Measurements from ENCODE around the gene TACR1.

The TACR1 gene

GRCh38 chr2:75002007-75002406 is 197.3 kb downstream of the TACR1 start:
- H3K27ac Mint-ChIP-seq, result no peak overlapping the region
- no peak overlapping the region for H3K4me3 Mint-ChIP-seq
- no peaks in the 10 kb centered on the region for H3K9me3 Mint-ChIP-seq
- H3K4me1 Mint-ChIP-seq, result no peaks in the 10 kb centered on the region
- TF ChIP-seq CTCF (IDR thresholded peaks at IDR 0.05; ENCODE audit: unreplicated experiment in 3 of 3), result no peak
- peaks cover 4% of the 10 kb centered on the region for H3K36me3 Mint-ChIP-seq (ENCODE audit: low read depth)
- H3K27me3 Mint-ChIP-seq (ENCODE audit: low read depth), result no peaks in the 10 kb centered on the region

- H3K4me3 Mint-ChIP-seq, result no peak overlapping the region
These were observed 199.9 kb downstream of the TACR1 start for GRCh38 chr2:74999468-74999867.

More at GRCh38 chr2:74999468-74999867, 199.9 kb downstream of the TACR1 start:
- no peaks in the 10 kb centered on the region for H3K27me3 Mint-ChIP-seq (ENCODE audit: low read depth)
- H3K27ac Mint-ChIP-seq, result no peak overlapping the region
- no peaks in the 10 kb centered on the region for H3K4me1 Mint-ChIP-seq
- H3K36me3 Mint-ChIP-seq (ENCODE audit: low read depth), result peaks cover 4% of the 10 kb centered on the region
- TF ChIP-seq CTCF (IDR thresholded peaks at IDR 0.05; ENCODE audit: unreplicated experiment in 3 of 3), result no peak
- H3K9me3 Mint-ChIP-seq, result no peaks in the 10 kb centered on the region

All from nephron (organoid).